CD4-positive, alpha-beta T cell treated with Interferon alpha-2 for 1 hour (primary cell): ENCODE results near the gene TAOK1.
"Not testable (repeated sequence)": the region's sequence is repeated elsewhere in the genome, so short reads cannot be mapped to it uniquely, and the experiment has no call there.

Experiments
- DNase-seq, 2 donors: peaks; one replicate each; pipeline ENCODE4 v3.0.0-alpha.2; 2020 to 2022

TAOK1 gene

GRCh38 chr17:29389982-29390850 is at the start of gene TAOK1:
Gene TAOK1, plus strand, starts transcription at chr17:29390363. Its CDS starts 61,186 bp downstream, at chr17:29451549.
- DNase-seq = peak; percentile 97 to 98

- DNase-seq = no peak
Observed at GRCh38 chr17:29341726-29342125, 48.4 kb upstream of the TAOK1 start.

- no peak for DNase-seq
Observed at GRCh38 chr17:29342158-29342765, 47.9 kb upstream of the TAOK1 start.

- DNase-seq = no peak
Observed at GRCh38 chr17:29344201-29344856, 45.8 kb upstream of the TAOK1 start.

GRCh38 chr17:29345066-29345465 is 45.1 kb upstream of the TAOK1 start:
- no peak for DNase-seq

- not testable (repeated sequence) for DNase-seq
Observed at GRCh38 chr17:29345470-29345869, 44.7 kb upstream of the TAOK1 start.

GRCh38 chr17:29346462-29346861 is 43.7 kb upstream of the TAOK1 start:
- no peak for DNase-seq

GRCh38 chr17:29347831-29348629 is 42.1 kb upstream of the TAOK1 start:
- no peak for DNase-seq

- no peak for DNase-seq
Observed at GRCh38 chr17:29349409-29349808, 40.8 kb upstream of the TAOK1 start.

DNA sequence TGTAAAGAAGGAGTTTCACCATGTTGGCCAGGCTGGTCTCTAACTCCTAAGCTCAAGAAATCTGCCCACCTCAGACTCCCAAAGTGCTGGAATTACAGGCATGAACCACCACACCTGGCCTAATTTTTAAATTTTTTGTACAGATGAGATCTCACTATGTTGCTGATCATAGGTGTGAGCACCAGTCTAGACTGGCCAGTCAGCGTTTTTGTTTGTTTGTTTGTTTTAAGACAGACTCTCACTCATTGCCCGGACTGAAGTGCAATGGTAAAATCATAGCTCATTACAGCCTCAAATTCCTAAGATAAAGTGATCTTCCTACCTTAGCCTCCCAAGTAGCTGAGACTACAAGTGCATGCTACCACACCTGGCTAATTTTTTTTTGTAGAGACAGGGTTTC is 38.0 kb upstream of the TAOK1 start:
- DNase-seq = no peak

- DNase-seq = no peak
Observed at GRCh38 chr17:29357232-29357631, 32.9 kb upstream of the TAOK1 start.

- DNase-seq = no peak
Observed at GRCh38 chr17:29357821-29358232, 32.3 kb upstream of the TAOK1 start.

GRCh38 chr17:29358416-29358815 is 31.7 kb upstream of the TAOK1 start:
- no peak for DNase-seq

- DNase-seq = no peak
Observed at GRCh38 chr17:29359777-29360176, 30.4 kb upstream of the TAOK1 start.

DNA sequence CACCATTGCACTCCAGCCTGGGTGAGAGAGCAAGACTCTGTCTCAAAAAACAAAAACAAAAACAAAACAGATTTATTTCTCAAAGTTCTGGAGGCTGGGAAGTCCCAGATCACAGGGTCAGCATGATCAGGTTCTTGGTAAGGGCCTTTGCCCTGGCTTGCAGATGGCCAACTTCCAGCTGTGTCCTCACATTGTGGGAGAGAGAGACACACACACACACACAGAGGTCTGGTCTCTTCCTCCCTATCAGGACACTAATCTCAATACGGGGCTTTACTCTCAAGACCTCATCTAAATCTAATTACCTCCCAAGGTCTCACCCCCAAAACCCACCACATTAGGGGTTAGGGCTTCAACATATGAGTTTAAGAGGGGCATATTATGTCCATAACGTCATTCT is 26.4 kb upstream of the TAOK1 start:
- DNase-seq = no peak

DNA sequence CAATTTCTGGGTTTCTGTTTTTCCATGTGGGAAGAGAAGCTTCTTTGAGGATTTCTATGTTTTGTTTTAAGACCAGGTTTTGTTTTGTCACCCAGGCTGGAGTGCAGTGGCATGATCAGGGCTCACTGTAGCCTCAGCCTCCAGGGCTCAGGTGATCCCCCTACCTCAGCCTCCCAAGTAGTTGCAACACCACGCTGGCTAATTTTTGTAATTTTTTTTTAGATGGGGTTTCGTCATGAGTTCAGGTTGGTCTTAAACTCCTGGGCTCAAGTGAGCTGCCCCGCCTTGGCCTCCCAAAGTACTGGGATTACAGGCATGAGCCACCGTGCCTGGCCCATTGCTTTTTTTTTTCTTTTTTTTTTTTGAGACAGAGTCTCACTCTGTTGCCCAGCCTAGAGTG is 25.5 kb upstream of the TAOK1 start:
- DNase-seq = no peak

DNA sequence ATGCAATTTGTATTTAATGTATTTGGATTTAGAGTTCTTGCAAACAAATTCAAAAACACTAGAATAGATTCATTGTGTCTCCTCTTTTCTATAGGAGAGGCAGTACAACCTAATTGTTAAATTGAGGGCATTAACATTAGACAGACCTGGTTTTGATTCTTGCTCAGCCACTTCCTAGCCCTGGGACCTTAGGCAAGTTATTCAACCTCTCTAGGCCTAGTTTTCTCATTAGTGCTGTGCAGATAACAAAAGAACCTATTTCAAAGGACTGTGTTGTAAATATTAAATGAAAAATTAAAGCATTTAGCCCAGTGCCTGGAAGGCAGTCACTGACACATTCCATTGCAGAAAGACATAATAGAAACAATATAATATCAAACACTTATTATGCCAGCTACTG is 22.0 kb upstream of the TAOK1 start:
- DNase-seq = no peak

DNA sequence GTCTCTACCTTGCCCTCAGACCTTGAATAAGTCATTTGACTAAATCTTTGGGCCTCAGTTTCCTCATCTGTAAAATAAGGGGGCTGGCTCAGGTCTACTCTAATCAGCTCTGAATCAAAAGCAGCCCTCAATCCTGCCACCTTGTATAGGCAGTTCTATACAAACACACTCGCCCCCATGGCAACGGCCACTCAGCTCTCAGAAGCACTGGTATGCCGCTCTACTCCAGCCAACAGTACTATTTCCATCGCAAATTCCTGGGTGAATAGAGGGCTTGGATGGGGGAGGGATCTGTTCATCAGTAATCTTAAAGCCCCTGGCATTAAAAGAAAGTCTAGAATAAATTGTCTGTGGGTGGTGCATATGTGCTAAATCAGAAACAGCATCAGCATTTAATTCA is 21.2 kb upstream of the TAOK1 start:
- no peak for DNase-seq

DNA sequence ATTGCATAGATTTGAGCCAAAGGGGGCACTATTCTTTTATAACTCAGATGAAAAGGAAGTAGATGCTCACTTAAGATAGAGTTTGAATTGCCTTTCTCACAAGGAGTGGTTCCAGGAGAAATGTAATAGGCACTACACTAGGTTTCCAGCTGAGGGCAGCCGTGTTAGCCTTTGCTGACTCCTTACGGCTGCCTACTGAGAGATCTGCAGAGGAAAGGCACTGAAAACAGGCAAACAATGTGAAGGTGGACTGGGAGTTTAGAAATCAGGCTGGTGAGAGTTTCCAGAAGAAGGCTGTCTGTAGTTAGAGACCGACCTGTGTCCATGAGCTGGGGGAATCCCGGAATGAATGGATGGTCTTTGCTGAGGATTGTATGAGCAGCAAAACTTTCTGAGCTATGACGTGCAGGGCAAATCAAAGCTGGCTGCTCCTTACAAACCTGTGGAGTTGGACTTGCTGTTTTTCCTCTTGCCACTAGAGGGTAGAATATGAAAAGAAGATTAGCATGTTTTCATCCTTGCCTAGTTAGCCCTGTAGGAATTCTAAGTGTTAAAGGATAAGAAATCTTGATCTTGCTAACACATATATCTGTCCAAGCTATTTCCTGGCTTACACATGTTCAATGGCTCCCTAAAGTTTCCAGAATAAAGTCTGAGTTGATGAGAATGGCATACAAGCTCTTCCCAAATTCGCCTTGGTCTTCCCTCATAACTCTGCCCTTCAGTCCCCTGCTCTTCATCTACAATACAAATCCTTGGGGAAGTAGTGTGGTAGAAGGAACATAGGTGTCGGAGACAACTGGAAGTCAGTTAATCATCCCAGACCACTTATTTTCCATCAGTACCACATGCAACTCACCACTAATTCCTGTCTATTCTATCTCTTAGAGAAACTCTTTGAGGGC is 20.1 kb upstream of the TAOK1 start:
- DNase-seq = peak; percentile 54 to 73

DNA sequence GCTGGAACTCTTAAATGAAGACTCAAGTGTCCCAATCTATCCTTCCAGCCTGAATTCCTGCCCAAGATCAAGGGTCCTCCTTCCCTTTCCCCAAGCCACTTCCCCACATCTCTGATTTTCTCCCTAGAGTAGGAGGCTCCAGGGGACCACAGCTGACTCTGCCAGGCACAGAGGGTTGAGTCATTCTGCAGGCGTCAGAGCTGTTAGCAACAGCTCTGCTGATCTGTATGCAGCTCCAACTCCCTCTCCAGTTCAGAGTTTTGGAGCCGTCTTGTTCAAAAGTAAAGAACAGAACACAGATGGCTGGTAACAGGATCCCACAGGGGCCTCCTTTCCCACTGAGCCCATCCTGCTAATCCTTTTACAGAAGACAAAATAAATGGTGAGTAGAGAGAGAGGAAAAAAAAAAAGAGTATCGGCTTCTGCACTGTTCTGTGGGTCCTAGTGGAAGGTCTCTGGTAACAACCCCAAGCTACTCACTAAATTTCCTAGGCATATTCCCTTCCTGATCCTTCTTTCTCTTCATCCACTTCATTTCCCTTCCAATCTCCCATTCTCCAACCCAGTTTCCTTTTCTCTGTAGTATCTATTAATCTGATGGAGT is 13.4 kb upstream of the TAOK1 start:
- no peak for DNase-seq

GRCh38 chr17:29378500-29378899 is 11.7 kb upstream of the TAOK1 start:
- DNase-seq = no peak
